WTC11 (cell line): Measurements from ENCODE around the gene KANK4. TPM values are rescaled to one million over a fixed set of nuclear protein-coding genes. Genes with fewer than 3 reads are reported as not detected.

Source experiments
- ATAC-seq: fragments of 200-7000 bp; cut with Tn5 transposase; 2 replicates; pipeline ENCODE4 v1.10.0; 2021; ENCODE audit warnings: mild to moderate bottlenecking, moderate library complexity
- CTCF ChIA-PET: fragments of 300-600 bp; sonication (Branson Sonifier 250); formaldehyde crosslinking; loops from one replicate; lab custom pipeline; 2021; ENCODE audit warnings: antibody characterized with exemption; lab: Charles Lee
- POLR2A ChIA-PET: fragments of 350-600 bp; sonication (Branson Sonifier 250); formaldehyde crosslinking; loops from one replicate; lab custom pipeline; 2021; ENCODE audit warnings: antibody characterized with exemption; lab: Charles Lee
- DNase-seq: peaks from one replicate; pipeline ENCODE4 v3.0.0; 2021; ENCODE audit warnings: low spot score
- H3K27ac Mint-ChIP-seq: 2 replicates; pipeline ENCODE4 v1.8.0; 2021; ENCODE audit warnings: mixed read lengths
- H3K27me3 Mint-ChIP-seq: 2 replicates; pipeline ENCODE4 v1.8.0; 2021; ENCODE audit warnings: low read depth, mild to moderate bottlenecking, moderate library complexity, mixed read lengths
- H3K36me3 Mint-ChIP-seq: 2 replicates; pipeline ENCODE4 v1.8.0; 2021; ENCODE audit warnings: mixed read lengths
- H3K4me1 Mint-ChIP-seq: 2 replicates; pipeline ENCODE4 v1.8.0; 2022; ENCODE audit warnings: mixed read lengths
- H3K4me3 Mint-ChIP-seq: 2 replicates; pipeline ENCODE4 v1.8.0; 2021; ENCODE audit warnings: mild to moderate bottlenecking, moderate library complexity, mixed read lengths
- H3K9me3 Mint-ChIP-seq: 2 replicates; pipeline ENCODE4 v1.8.0; 2021; ENCODE audit warnings: mixed read lengths
- AR ChIP-seq: fragments of 250-450 bp; sonication (Bioruptor Pico); IDR thresholded peaks from 2 replicates; pipeline ENCODE4 v1.9.0; 2021; ENCODE audit warnings: mild to moderate bottlenecking
- CBFB ChIP-seq: sonication (generic); formaldehyde crosslinking; IDR thresholded peaks from 2 replicates; pipeline ENCODE4 v1.8.1; 2022; ENCODE audit warnings: mild to moderate bottlenecking, low read depth, missing genetic modification reagents
- CREB1 ChIP-seq: sonication (generic); formaldehyde crosslinking; IDR thresholded peaks from 2 replicates; pipeline ENCODE4 v1.8.0; 2023; ENCODE audit warnings: mild to moderate bottlenecking, missing genetic modification reagents
- ELF4 ChIP-seq: sonication (generic); formaldehyde crosslinking; IDR thresholded peaks from 2 replicates; pipeline ENCODE4 v1.8.1; 2022; ENCODE audit warnings: low read depth, mild to moderate bottlenecking, moderate library complexity, missing genetic modification reagents
- EMX1 ChIP-seq: fragments of 250-450 bp; sonication (Bioruptor Pico); IDR thresholded peaks from 2 replicates; pipeline ENCODE4 v1.8.0; 2021; ENCODE audit warnings: mild to moderate bottlenecking
- GTF2I ChIP-seq: fragments of 250-450 bp; sonication (Bioruptor Pico); conservative IDR thresholded peaks from 2 replicates; pipeline ENCODE4 v1.4.0; 2021; ENCODE audit warnings: mild to moderate bottlenecking
- IRF2 ChIP-seq: sonication (generic); formaldehyde crosslinking; IDR thresholded peaks from 2 replicates; pipeline ENCODE4 v1.8.0; 2022; ENCODE audit warnings: low read depth, missing genetic modification reagents, borderline replicate concordance
- MXD4 ChIP-seq: fragments of 250-450 bp; sonication (Bioruptor Pico); IDR thresholded peaks from 2 replicates; pipeline ENCODE4 v1.8.0; 2021; ENCODE audit warnings: mild to moderate bottlenecking, moderate library complexity, borderline replicate concordance
- NFE2L1 ChIP-seq: sonication (generic); formaldehyde crosslinking; IDR thresholded peaks from 2 replicates; pipeline ENCODE4 v1.8.1; 2023; ENCODE audit warnings: missing genetic modification reagents
- NR1H2 ChIP-seq: sonication (generic); formaldehyde crosslinking; IDR thresholded peaks from 2 replicates; pipeline ENCODE4 v1.9.0; 2021; ENCODE audit warnings: mild to moderate bottlenecking, moderate library complexity, missing genetic modification reagents
- NR2C2 ChIP-seq: sonication (generic); formaldehyde crosslinking; IDR thresholded peaks from 2 replicates; pipeline ENCODE4 v1.8.0; 2022; ENCODE audit warnings: mild to moderate bottlenecking, missing genetic modification reagents
- RELA ChIP-seq: sonication (generic); formaldehyde crosslinking; IDR thresholded peaks from 2 replicates; pipeline ENCODE4 v1.8.1; 2022; ENCODE audit warnings: missing genetic modification reagents, mild to moderate bottlenecking, borderline replicate concordance
- SP1 ChIP-seq: sonication (generic); formaldehyde crosslinking; conservative IDR thresholded peaks from 2 replicates; pipeline ENCODE4 v1.8.1; 2022; ENCODE audit warnings: missing genetic modification reagents
- ZNF281 ChIP-seq: sonication (generic); formaldehyde crosslinking; IDR thresholded peaks from 2 replicates; pipeline ENCODE4 v1.8.0; 2023; ENCODE audit warnings: mild to moderate bottlenecking, missing genetic modification reagents
- ZNF396 ChIP-seq: fragments of 250-450 bp; sonication (Bioruptor Pico); IDR thresholded peaks from 2 replicates; pipeline ENCODE4 v1.8.0; 2021; ENCODE audit warnings: mild to moderate bottlenecking, moderate library complexity, borderline replicate concordance
- ZNF423 ChIP-seq: fragments of 250-450 bp; sonication (Bioruptor Pico); IDR thresholded peaks from 2 replicates; pipeline ENCODE4 v2.1.2; 2022; ENCODE audit warnings: mild to moderate bottlenecking, moderate library complexity
- ZSCAN18 ChIP-seq: fragments of 250-450 bp; sonication (Bioruptor Pico); IDR thresholded peaks from 2 replicates; pipeline ENCODE4 v2.1.2; 2022; ENCODE audit warnings: mild to moderate bottlenecking, moderate library complexity
- total RNA-seq: library from RNA; stranded (reverse); gene quantifications from 3 replicates; pipeline ENCODE4 v1.2.3, GENCODE V29; 2021
- TF ChIP-seq, protein P1 (sequence below): sonication (generic); formaldehyde crosslinking; IDR thresholded peaks from 2 replicates; pipeline ENCODE4 v1.8.0; 2022; ENCODE audit warnings: mild to moderate bottlenecking, missing genetic modification reagents
- TF ChIP-seq, protein P2 (sequence below): sonication (generic); formaldehyde crosslinking; IDR thresholded peaks from 2 replicates; pipeline ENCODE4 v1.8.1; 2023; ENCODE audit warnings: mild to moderate bottlenecking, moderate library complexity, missing genetic modification reagents

Gene KANK4
- total RNA-seq, 1 experiment from 2014 or later = 0.35 TPM

GRCh38 chr1:62281922-62282555 lies 37.2 kb downstream of the KANK4 start:
- ChIA-PET CTCF (no interaction called here), POLR2A (no interaction called here)
- Mint-ChIP-seq H3K9me3 (peaks cover 11% of the 10 kb centered on the region), H3K4me1 (peaks cover 67% of the 10 kb centered on the region), H3K4me3 (no peak overlapping the region), H3K36me3 (peaks cover 9% of the 10 kb centered on the region), H3K27ac (no peak overlapping the region), H3K27me3 (peaks cover 94% of the 10 kb centered on the region)
- ATAC-seq (no peak), DNase-seq (no peak)
- no peak for TF ChIP-seq ZNF281 (CRISPR knock-in tag)
- no peak for TF ChIP-seq MXD4 (CRISPR knock-in tag)
- TF ChIP-seq NR2C2 (CRISPR knock-in tag) = no peak

DNA sequence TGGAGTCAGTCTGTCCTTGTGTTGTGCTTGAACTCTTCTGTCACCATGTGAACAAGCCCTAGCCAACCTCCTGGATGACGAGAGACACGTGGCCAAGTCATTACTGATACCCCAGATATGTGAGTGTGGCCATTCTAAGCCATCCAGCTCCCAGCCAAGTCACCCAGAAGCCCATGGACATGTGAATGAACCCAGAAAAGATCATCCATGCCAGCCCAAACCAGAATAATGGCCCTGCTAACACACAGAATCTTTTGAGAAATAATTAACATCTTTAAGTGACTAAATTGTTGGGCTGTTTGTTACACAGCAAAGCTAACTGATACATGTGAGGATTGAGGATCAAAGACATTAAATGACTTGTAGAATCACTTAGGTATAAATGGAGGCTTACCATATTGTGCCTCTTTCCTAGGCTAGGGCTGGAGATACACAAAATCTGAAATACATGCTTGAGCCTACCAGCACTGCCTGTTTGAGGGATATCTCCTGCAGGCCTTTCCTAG lies 38.2 kb downstream of the KANK4 start:
- ChIA-PET CTCF (no interaction called here), POLR2A (no interaction called here)
- no peak overlapping the region for H3K27ac Mint-ChIP-seq
- ATAC-seq = no peak
- TF ChIP-seq GTF2I = 0 out of 2 replicates have a peak, but pooled peaks have one; percentile 32
- TF ChIP-seq NR2C2 (CRISPR knock-in tag) = no peak
- peaks cover 91% of the 10 kb centered on the region for H3K27me3 Mint-ChIP-seq
- H3K4me1 Mint-ChIP-seq = peaks cover 57% of the 10 kb centered on the region
- H3K9me3 Mint-ChIP-seq = peaks cover 14% of the 10 kb centered on the region
- H3K36me3 Mint-ChIP-seq = peaks cover 9% of the 10 kb centered on the region
- no peak overlapping the region for H3K4me3 Mint-ChIP-seq
- DNase-seq = no peak

DNA sequence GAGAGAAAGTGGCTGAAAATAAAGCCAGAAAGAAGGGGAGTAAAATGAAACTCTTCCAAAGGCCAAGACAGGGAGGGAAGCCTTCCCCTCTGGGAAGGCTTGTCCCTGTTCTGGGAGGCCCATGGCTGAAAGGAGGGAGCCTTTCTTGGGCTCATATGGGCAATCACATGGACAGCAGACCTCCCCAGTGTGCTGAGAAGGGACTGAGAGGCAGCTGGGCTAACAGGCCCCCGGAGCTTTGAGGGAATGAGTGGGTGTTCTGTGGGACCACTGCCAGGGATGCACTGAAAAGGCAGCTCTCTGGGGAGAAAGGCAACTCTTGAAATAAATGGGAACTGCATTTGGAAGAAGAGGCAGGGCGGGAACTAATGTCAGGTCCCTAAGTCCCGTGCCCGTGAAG lies 39.1 kb downstream of the KANK4 start:
- Mint-ChIP-seq H3K9me3 (peaks cover 14% of the 10 kb centered on the region), H3K4me1 (peaks cover 48% of the 10 kb centered on the region), H3K36me3 (peaks cover 9% of the 10 kb centered on the region), H3K27ac (no peak overlapping the region), H3K4me3 (no peak overlapping the region), H3K27me3 (peaks cover 86% of the 10 kb centered on the region)
- ChIA-PET CTCF (interaction anchor here (0.6 to 1.6 kb wide), 5 partner anchors 14 to 138 kb away, joined by 3 to 10 read pairs (median 4); no protein-coding TSS in a partner anchor), POLR2A (no interaction called here)
- TF ChIP-seq AR = no peak
- no peak for TF ChIP-seq CBFB (CRISPR knock-in tag)
- no peak for TF ChIP-seq NR1H2 (CRISPR knock-in tag)
- no peak for DNase-seq
- ATAC-seq = no peak

- TF ChIP-seq, protein P1, sequence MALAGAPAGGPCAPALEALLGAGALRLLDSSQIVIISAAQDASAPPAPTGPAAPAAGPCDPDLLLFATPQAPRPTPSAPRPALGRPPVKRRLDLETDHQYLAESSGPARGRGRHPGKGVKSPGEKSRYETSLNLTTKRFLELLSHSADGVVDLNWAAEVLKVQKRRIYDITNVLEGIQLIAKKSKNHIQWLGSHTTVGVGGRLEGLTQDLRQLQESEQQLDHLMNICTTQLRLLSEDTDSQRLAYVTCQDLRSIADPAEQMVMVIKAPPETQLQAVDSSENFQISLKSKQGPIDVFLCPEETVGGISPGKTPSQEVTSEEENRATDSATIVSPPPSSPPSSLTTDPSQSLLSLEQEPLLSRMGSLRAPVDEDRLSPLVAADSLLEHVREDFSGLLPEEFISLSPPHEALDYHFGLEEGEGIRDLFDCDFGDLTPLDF (CRISPR knock-in tag) = no peak
- TF ChIP-seq IRF2 (CRISPR knock-in tag) = no peak
- TF ChIP-seq ELF4 (CRISPR knock-in tag) = no peak
- TF ChIP-seq CREB1 (CRISPR knock-in tag) = no peak
- TF ChIP-seq ZNF423 (CRISPR knock-in tag) = no peak
- TF ChIP-seq NR1H2 (CRISPR knock-in tag) = no peak
- no peak for TF ChIP-seq RELA (CRISPR knock-in tag)
- no peak for TF ChIP-seq ZNF396 (CRISPR knock-in tag)
- no peak for TF ChIP-seq ZSCAN18 (CRISPR knock-in tag)
- no peak for TF ChIP-seq EMX1
- TF ChIP-seq, protein P2, sequence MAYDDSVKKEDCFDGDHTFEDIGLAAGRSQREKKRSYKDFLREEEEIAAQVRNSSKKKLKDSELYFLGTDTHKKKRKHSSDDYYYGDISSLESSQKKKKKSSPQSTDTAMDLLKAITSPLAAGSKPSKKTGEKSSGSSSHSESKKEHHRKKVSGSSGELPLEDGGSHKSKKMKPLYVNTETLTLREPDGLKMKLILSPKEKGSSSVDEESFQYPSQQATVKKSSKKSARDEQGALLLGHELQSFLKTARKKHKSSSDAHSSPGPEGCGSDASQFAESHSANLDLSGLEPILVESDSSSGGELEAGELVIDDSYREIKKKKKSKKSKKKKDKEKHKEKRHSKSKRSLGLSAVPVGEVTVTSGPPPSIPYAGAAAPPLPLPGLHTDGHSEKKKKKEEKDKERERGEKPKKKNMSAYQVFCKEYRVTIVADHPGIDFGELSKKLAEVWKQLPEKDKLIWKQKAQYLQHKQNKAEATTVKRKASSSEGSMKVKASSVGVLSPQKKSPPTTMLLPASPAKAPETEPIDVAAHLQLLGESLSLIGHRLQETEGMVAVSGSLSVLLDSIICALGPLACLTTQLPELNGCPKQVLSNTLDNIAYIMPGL (CRISPR knock-in tag) = no peak
- TF ChIP-seq NFE2L1 = no peak
- no peak for TF ChIP-seq SP1 (CRISPR knock-in tag)
- TF ChIP-seq MXD4 (CRISPR knock-in tag) = no peak
- ChIA-PET POLR2A (no interaction called here), CTCF (no interaction called here)
- Mint-ChIP-seq H3K9me3 (peaks cover 14% of the 10 kb centered on the region), H3K4me1 (peaks cover 25% of the 10 kb centered on the region), H3K36me3 (peaks cover 9% of the 10 kb centered on the region), H3K4me3 (no peak overlapping the region), H3K27ac (no peak overlapping the region), H3K27me3 (peaks cover 62% of the 10 kb centered on the region)
- ATAC-seq = no peak
- DNase-seq = no peak
Measured at GRCh38 chr1:62276791-62277190, 42.4 kb downstream of the KANK4 start.
